IMR-90 (cell line): Measurements from ENCODE around the gene GGPS1. TPM values are rescaled to one million over a fixed set of nuclear protein-coding genes. Genes with fewer than 3 reads are reported as not detected.

ENCODE experiments used
- ATAC-seq: fragments of 200-7000 bp; cut with Tn5 transposase; 2 replicates; pipeline ENCODE4 v1.9.1; 2020; ENCODE audit warnings: low read depth, mild to moderate bottlenecking, moderate library complexity
- BruUV-seq: library from RNA; stranded (reverse); fragments of 400-500 nt; replicated peaks from 2 replicates; lab custom pipeline; 2021; lab: Mats Ljungman, UMichigan
- CTCF ChIA-PET: fragments of 300-600 bp; formaldehyde crosslinking; extraction: SDS; loops from one replicate; lab custom pipeline; 2021; ENCODE audit warnings: antibody characterized with exemption; lab: Yijun Ruan, JAX
- POLR2A ChIA-PET: fragments of 300-600 bp; sonication (Branson Sonifier 250); formaldehyde crosslinking; loops from one replicate; lab custom pipeline; 2022; ENCODE audit warnings: antibody characterized with exemption; ENCODE audit not compliant: unreplicated experiment; lab: Charles Lee
- DNase-seq: peaks from one replicate; pipeline ENCODE4 v3.0.0; 2013
- H2AFZ ChIP-seq: replicated peaks from 2 replicates; pipeline ENCODE3; 2013; ENCODE audit warnings: low read length, mild to moderate bottlenecking; ENCODE audit not compliant: poor library complexity
- H2AK5ac ChIP-seq: 2 replicates; pipeline ENCODE4 v1.6.1; 2013; ENCODE audit warnings: low read depth, low read length, inconsistent platforms
- H2AK9ac ChIP-seq: replicated peaks from 2 replicates; pipeline ENCODE3; 2013; ENCODE audit warnings: mild to moderate bottlenecking, low read depth, low read length, moderate library complexity; ENCODE audit not compliant: poor library complexity
- H2BK120ac ChIP-seq: 2 replicates; pipeline ENCODE4 v1.6.1; 2013; ENCODE audit warnings: low read depth, low read length, inconsistent platforms
- H2BK15ac ChIP-seq: 3 replicates; pipeline ENCODE4 v1.6.1; 2013; ENCODE audit warnings: low read depth, low read length, inconsistent platforms
- H2BK20ac ChIP-seq: 2 replicates; pipeline ENCODE4 v1.6.1; 2013; ENCODE audit warnings: low read depth, mild to moderate bottlenecking, inconsistent platforms, low read length, moderate library complexity
- H2BK5ac ChIP-seq: 2 replicates; pipeline ENCODE4 v1.6.1; 2013; ENCODE audit warnings: mild to moderate bottlenecking, low read depth, low read length, inconsistent platforms; ENCODE audit not compliant: poor library complexity, severe bottlenecking
- H3K14ac ChIP-seq: replicated peaks from 2 replicates; pipeline ENCODE4 v1.6.1; 2013; ENCODE audit warnings: low read depth, low read length, inconsistent platforms
- H3K18ac ChIP-seq: 2 replicates; pipeline ENCODE4 v1.6.1; 2013; ENCODE audit warnings: low read depth, low read length, control low read depth
- H3K23ac ChIP-seq: 2 replicates; pipeline ENCODE4 v1.6.1; 2013; ENCODE audit warnings: low read depth, low read length, inconsistent platforms
- H3K27ac ChIP-seq: 2 replicates; pipeline ENCODE4 v1.5.1; 2013; ENCODE audit warnings: mild to moderate bottlenecking, control low read depth, low read length; ENCODE audit not compliant: insufficient read depth
- H3K27me3 ChIP-seq: 2 replicates; pipeline ENCODE4 v1.6.1; 2013; ENCODE audit warnings: low read length; ENCODE audit not compliant: control insufficient read depth, insufficient read depth
- H3K36me3 ChIP-seq: 2 replicates; pipeline ENCODE4 v1.6.1; 2013; ENCODE audit warnings: low read length, mixed read lengths; ENCODE audit not compliant: control insufficient read depth, insufficient read depth
- H3K4ac ChIP-seq: 2 replicates; pipeline ENCODE4 v1.6.1; 2013; ENCODE audit warnings: low read depth, low read length, inconsistent platforms
- H3K4me1 ChIP-seq: 2 replicates; pipeline ENCODE4 v1.6.1; 2013; ENCODE audit warnings: low read length, mixed read lengths; ENCODE audit not compliant: control insufficient read depth, insufficient read depth
- H3K4me2 ChIP-seq: 2 replicates; pipeline ENCODE4 v1.6.1; 2013; ENCODE audit warnings: low read depth, mild to moderate bottlenecking, control low read depth, low read length, moderate library complexity
- H3K4me3 ChIP-seq: 2 replicates; pipeline ENCODE4 v1.5.1; 2013; ENCODE audit warnings: low read depth, mild to moderate bottlenecking, control low read depth, low read length, moderate library complexity; ENCODE audit not compliant: insufficient read depth
- H3K56ac ChIP-seq: 2 replicates; pipeline ENCODE4 v1.6.1; 2013; ENCODE audit warnings: low read length, inconsistent platforms; ENCODE audit not compliant: insufficient read depth; ENCODE audit errors: extremely low read depth
- H3K79me1 ChIP-seq, 2 experiments: 2 replicates each; pipeline ENCODE4 v1.6.1; 2013; ENCODE audit warnings: low read length in 2 of 2, inconsistent platforms in 1 of 2, low read depth in 1 of 2
- H3K9ac ChIP-seq: 2 replicates; pipeline ENCODE4 v1.6.1; 2013; ENCODE audit warnings: low read depth, low read length, control low read depth
- H3K9me1 ChIP-seq: 2 replicates; pipeline ENCODE4 v1.6.1; 2013; ENCODE audit warnings: low read length, inconsistent platforms; ENCODE audit not compliant: insufficient read depth
- H3K9me3 ChIP-seq: 2 replicates; pipeline ENCODE4 v1.6.1; 2013; ENCODE audit warnings: low read length; ENCODE audit not compliant: control insufficient read depth, insufficient read depth
- H4K20me1 ChIP-seq: 2 replicates; pipeline ENCODE4 v1.6.1; 2013; ENCODE audit warnings: low read length, inconsistent platforms; ENCODE audit not compliant: insufficient read depth
- H4K5ac ChIP-seq: 2 replicates; pipeline ENCODE4 v1.6.1; 2013; ENCODE audit warnings: mild to moderate bottlenecking, low read depth, low read length, control low read depth
- H4K8ac ChIP-seq, 2 experiments: 2 replicates each; pipeline ENCODE4 v1.6.1; 2013; ENCODE audit warnings: low read depth in 2 of 2, low read length in 2 of 2, control low read depth in 1 of 2, inconsistent platforms in 1 of 2
- H4K91ac ChIP-seq: 2 replicates; pipeline ENCODE4 v1.6.1; 2013; ENCODE audit warnings: low read depth, low read length, inconsistent platforms; ENCODE audit not compliant: insufficient read depth
- BHLHE40 ChIP-seq: fragments of 150-350 bp; IDR thresholded peaks from 2 replicates; pipeline ENCODE4 v1.6.1; 2016; ENCODE audit warnings: mild to moderate bottlenecking, low read depth, low read length
- CEBPB ChIP-seq: IDR thresholded peaks from 2 replicates; pipeline ENCODE4 v1.6.1; 2012; ENCODE audit warnings: low read depth, low read length, improper control_type of control experiment
- CTCF ChIP-seq: conservative IDR thresholded peaks from 2 replicates; pipeline ENCODE4 v1.5.1; 2012; ENCODE audit warnings: mild to moderate bottlenecking, low read depth, low read length, improper control_type of control experiment
- FOS ChIP-seq: fragments of 150-350 bp; IDR thresholded peaks from 2 replicates; pipeline ENCODE4 v1.6.1; 2016; ENCODE audit warnings: low read depth, low read length
- MAFK ChIP-seq: IDR thresholded peaks from 2 replicates; pipeline ENCODE4 v1.6.1; 2012; ENCODE audit warnings: low read depth, low read length, improper control_type of control experiment
- MAZ ChIP-seq: IDR thresholded peaks from 2 replicates; pipeline ENCODE4 v1.6.1; 2012; ENCODE audit warnings: low read depth, mild to moderate bottlenecking, low read length, improper control_type of control experiment, moderate library complexity, borderline replicate concordance
- MXI1 ChIP-seq: IDR thresholded peaks from 2 replicates; pipeline ENCODE4 v1.6.1; 2012; ENCODE audit warnings: low read depth, mild to moderate bottlenecking, low read length, moderate library complexity, borderline replicate concordance
- RAD21 ChIP-seq: IDR thresholded peaks from 2 replicates; pipeline ENCODE4 v1.6.1; 2012; ENCODE audit warnings: low read length, improper control_type of control experiment
- RCOR1 ChIP-seq: IDR thresholded peaks from 2 replicates; pipeline ENCODE4 v1.6.1; 2012; ENCODE audit warnings: mild to moderate bottlenecking, low read length, improper control_type of control experiment; ENCODE audit not compliant: insufficient replicate concordance
- RFX5 ChIP-seq: IDR thresholded peaks from 2 replicates; pipeline ENCODE4 v1.8.0; 2012; ENCODE audit warnings: low read depth, mild to moderate bottlenecking, low read length, moderate library complexity
- WGBS, 2 experiments: methylation state at CpG; one replicate each; pipeline versions ENCODE4 v1.1.5 to v1.1.7; 2013; ENCODE audit warnings: missing lambda C conversion rate in 2 of 2; ENCODE audit not compliant: insufficient read length in 1 of 2; ENCODE audit errors: extremely low coverage in 2 of 2; 5-methylcytosine and 5-hydroxymethylcytosine counted together
- dilution Hi-C: fragments of 300-500 bp; cut with HindIII; formaldehyde crosslinking; loops from one replicate; pipeline ENCODE4 v1.14.3; 2018; ENCODE audit warnings: low sequenced_read_pairs; ENCODE audit not compliant: unreplicated experiment
- in situ Hi-C: fragments of 300-500 bp; cut with MboI; formaldehyde crosslinking; loops from 3 replicates; pipeline ENCODE4 v1.14.3; 2019; ENCODE audit warnings: low sequenced_read_pairs, inconsistent platforms, mixed read lengths
- intact Hi-C: fragments of 100-400 bp; cut with micrococcal nuclease; formaldehyde crosslinking; loops from 2 replicates; pipeline ENCODE4 v1.10.0; 2022
- polyA plus RNA-seq, 3 experiments: library from polyadenylated mRNA; depleted of rRNA; stranded (reverse); fragments of >200 nt; gene quantifications; 2 replicates each; pipeline ENCODE4 v1.2.3, GENCODE V29; 2012; ENCODE audit warnings: low replicate concordance in 1 of 3
- total RNA-seq: library from RNA; depleted of rRNA; stranded (reverse); fragments of >200 nt; gene quantifications from 2 replicates; pipeline ENCODE4 v1.2.3, GENCODE V29; 2012
- TF ChIP-seq, protein P1 (sequence below): fragments of 150-350 bp; IDR thresholded peaks from 2 replicates; pipeline ENCODE4 v1.6.1; 2016; ENCODE audit warnings: low read depth, mild to moderate bottlenecking, low read length, moderate library complexity, borderline replicate concordance

Gene GGPS1
- total and polyA plus RNA-seq, 2 of the 4 experiments (the other 2 are of a cell fraction): 16.4 to 21.5 TPM

DNA sequence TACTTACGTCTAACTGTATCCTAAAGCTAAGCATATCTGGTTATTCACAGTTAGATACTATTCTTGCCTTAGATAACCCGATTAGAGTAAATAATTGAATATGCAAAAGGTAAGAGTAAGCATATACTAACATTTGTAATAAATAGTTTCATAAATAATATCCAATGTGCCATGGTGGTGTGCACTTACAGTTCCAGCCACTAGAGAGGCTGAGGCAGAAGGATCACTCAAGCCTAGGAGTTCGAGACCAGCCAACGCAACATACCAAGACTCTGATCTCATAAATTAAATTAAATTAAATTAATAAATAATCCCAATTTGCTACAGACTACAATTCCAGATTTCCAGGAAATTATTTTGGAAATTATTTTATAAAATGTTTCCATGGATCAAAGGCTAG is 12.6 kb upstream of the GGPS1 start:
- H3K4me3 ChIP-seq: no peak overlapping the region
- H3K4me2 ChIP-seq: no peak overlapping the region
- intact Hi-C loops: no loop called here
- H3K27me3 ChIP-seq: no peaks in the 10 kb centered on the region
- WGBS, 2 experiments: no CpG with 5 or more reads among the region's 4 CpGs
- no peak overlapping the region for H3K9ac ChIP-seq
- H2BK5ac ChIP-seq: no peak overlapping the region
- no peak overlapping the region for H3K4ac ChIP-seq
- no peak for DNase-seq
- no peak overlapping the region for H3K14ac ChIP-seq
- in situ Hi-C loops: no loop called here
- H2AK9ac ChIP-seq: no peak overlapping the region
- H4K91ac ChIP-seq: no peak overlapping the region
- ATAC-seq: no peak
- peaks cover 89% of the 10 kb centered on the region for H4K20me1 ChIP-seq
- H3K56ac ChIP-seq: no peak overlapping the region
- no peak overlapping the region for H2BK120ac ChIP-seq
- dilution Hi-C loops: no loop called here
- CTCF ChIA-PET: no interaction called here
- no peak overlapping the region for H4K8ac ChIP-seq
- POLR2A ChIA-PET: no interaction called here
- H2BK15ac ChIP-seq: no peak overlapping the region
- H3K27ac ChIP-seq: no peak overlapping the region
- BruUV-seq: no TSS peak
- no peak overlapping the region for H2BK20ac ChIP-seq
- H3K18ac ChIP-seq: no peak overlapping the region
- H4K5ac ChIP-seq: no peak overlapping the region
- no peak for TF ChIP-seq RCOR1
- TF ChIP-seq CEBPB: no peak
- TF ChIP-seq, protein P1, sequence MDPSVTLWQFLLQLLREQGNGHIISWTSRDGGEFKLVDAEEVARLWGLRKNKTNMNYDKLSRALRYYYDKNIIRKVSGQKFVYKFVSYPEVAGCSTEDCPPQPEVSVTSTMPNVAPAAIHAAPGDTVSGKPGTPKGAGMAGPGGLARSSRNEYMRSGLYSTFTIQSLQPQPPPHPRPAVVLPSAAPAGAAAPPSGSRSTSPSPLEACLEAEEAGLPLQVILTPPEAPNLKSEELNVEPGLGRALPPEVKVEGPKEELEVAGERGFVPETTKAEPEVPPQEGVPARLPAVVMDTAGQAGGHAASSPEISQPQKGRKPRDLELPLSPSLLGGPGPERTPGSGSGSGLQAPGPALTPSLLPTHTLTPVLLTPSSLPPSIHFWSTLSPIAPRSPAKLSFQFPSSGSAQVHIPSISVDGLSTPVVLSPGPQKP: no peak
- TF ChIP-seq BHLHE40: no peak
- no peak for TF ChIP-seq RFX5
- TF ChIP-seq MXI1: no peak
- no peak for TF ChIP-seq MAFK
- no peak for TF ChIP-seq MAZ
- no peak for TF ChIP-seq CTCF
- no peak for TF ChIP-seq FOS
- TF ChIP-seq RAD21: no peak
- H3K36me3 ChIP-seq: peaks cover 7% of the 10 kb centered on the region
- H2AK5ac ChIP-seq: no peak overlapping the region
- H3K79me1 ChIP-seq: peaks cover 3 to 62% of the 10 kb centered on the region in 2 experiments; a peak in 3 of 4 replicates
- H2AFZ ChIP-seq: no peak overlapping the region
- H3K9me3 ChIP-seq: no peaks in the 10 kb centered on the region
- H3K4me1 ChIP-seq: peaks cover 4% of the 10 kb centered on the region; the same call in 1 of the 2 replicates
- H3K9me1 ChIP-seq: peaks cover 15% of the 10 kb centered on the region
- no peak overlapping the region for H3K23ac ChIP-seq
